ENCODE data around the gene HNRNPA1L2.
A peak's percentile ranks its signal among the peaks of the same experiment; 100 is the strongest.
"Not testable (repeated sequence)": the region's sequence is repeated elsewhere in the genome, so short reads cannot be mapped to it uniquely, and the experiment has no call there.

Gene HNRNPA1L2

GRCh38 chr13:52650731-52651130, 8.5 kb downstream of the HNRNPA1L2 start:
- DNase-seq, result no peak

- no peak for DNase-seq
Measured at GRCh38 chr13:52651897-52652195, 9.6 kb downstream of the HNRNPA1L2 start.

- DNase-seq, result peak; percentile 99
Measured at GRCh38 chr13:52652196-52652979, 10.2 kb downstream of the HNRNPA1L2 start, which contains the start of gene SUGT1. Gene SUGT1, plus strand, starts transcription at chr13:52652836. Its CDS starts 85 bp downstream, at chr13:52652921.

GRCh38 chr13:52652980-52653303, 10.7 kb downstream of the HNRNPA1L2 start:
- no peak for DNase-seq

- no peak for DNase-seq
Measured at GRCh38 chr13:52659340-52659739, 17.1 kb downstream of the HNRNPA1L2 start.

GRCh38 chr13:52664272-52664671, 22.0 kb downstream of the HNRNPA1L2 start:
- no peak for DNase-seq

- no peak for DNase-seq
Measured at GRCh38 chr13:52665325-52665724, 23.1 kb downstream of the HNRNPA1L2 start.

- DNase-seq, result no peak
Measured at GRCh38 chr13:52669677-52670076, 27.4 kb downstream of the HNRNPA1L2 start.

- DNase-seq, result no peak
Measured at GRCh38 chr13:52670726-52671125, 28.5 kb downstream of the HNRNPA1L2 start.

- no peak for DNase-seq
Measured at GRCh38 chr13:52673465-52673864, 31.2 kb downstream of the HNRNPA1L2 start.

- DNase-seq, result no peak
Measured at GRCh38 chr13:52677823-52678222, 35.6 kb downstream of the HNRNPA1L2 start.

- DNase-seq, result not testable (repeated sequence)
Measured at GRCh38 chr13:52685806-52686205, 43.6 kb downstream of the HNRNPA1L2 start.

GRCh38 chr13:52686376-52686775, 44.1 kb downstream of the HNRNPA1L2 start:
- DNase-seq, result no peak
